Astrocyte (in vitro differentiated cells and primary cell): ENCODE results near the gene SOX9.

Experiments used
- CTCF ChIP-seq: IDR thresholded peaks from 2 replicates; pipeline ENCODE4 v1.5.1; 2011; ENCODE audit warnings: low read depth, mild to moderate bottlenecking, inconsistent platforms, low read length, moderate library complexity; ENCODE audit not compliant: insufficient read depth
- EZH2 ChIP-seq: IDR thresholded peaks from 2 replicates; pipeline ENCODE4 v1.6.1; 2012; ENCODE audit warnings: mild to moderate bottlenecking, low read length, inconsistent platforms; ENCODE audit not compliant: insufficient read depth

- TF ChIP-seq CTCF (no peak), EZH2 (no peak)
These were observed 30.7 kb upstream of the SOX9 start for GRCh38 chr17:72090108-72090507.
